ENCODE results near the gene GMDS. TPM values are rescaled to one million over a fixed set of nuclear protein-coding genes. Genes with fewer than 3 reads are reported as not detected.

GMDS gene
- total RNA-seq, 2 experiments from 2014 or later: 36.6 to 42.8 TPM

DNA sequence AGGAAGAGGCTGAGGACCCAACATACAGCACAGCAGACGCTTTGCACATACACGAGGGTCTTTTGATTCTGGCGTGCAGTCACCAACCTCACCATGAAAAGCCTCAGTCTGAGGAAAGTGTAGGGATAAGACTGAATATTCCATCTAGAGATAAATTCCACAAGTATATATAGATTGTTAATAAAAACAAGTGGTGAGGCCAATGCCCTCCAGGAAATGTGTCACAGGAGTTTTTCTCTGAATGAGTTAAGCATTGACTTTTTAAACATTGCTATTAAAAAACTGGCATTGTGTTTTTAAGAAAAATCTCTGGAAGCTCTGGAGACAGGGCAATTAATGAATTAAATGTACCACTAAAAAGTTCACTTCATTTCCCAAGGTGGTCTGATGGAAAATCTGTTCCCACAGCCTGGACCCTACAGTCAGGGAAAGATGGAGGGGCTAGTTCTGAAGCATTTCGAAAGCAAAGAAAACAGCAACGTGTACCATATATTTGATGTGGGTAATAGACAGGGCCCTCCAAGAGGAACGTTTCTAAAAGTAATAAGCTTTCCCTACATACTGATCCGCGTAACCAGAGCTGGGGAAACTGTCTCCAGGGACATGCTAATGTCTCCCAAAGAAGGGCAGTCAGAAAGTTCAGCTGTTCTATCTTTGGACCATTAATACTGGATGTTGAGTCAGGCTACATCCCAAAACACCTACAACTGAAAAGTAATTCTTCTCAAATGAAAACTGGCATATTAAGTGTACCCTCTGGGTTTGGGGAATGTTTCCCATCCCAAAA lies 334.6 kb downstream of the GMDS start:
- Mint-ChIP-seq H3K27ac (no peak overlapping the region), H3K27me3 (no peaks in the 10 kb centered on the region), H3K9me3 (no peaks in the 10 kb centered on the region), H3K36me3 (ENCODE audit: low read depth) (peaks cover 22% of the 10 kb centered on the region), H3K4me3 (no peak overlapping the region), H3K4me1 (ENCODE audit: low read depth) (no peaks in the 10 kb centered on the region)
- intact Hi-C loops (cut with micrococcal nuclease): no loop called here
- TF ChIP-seq, protein P1, sequence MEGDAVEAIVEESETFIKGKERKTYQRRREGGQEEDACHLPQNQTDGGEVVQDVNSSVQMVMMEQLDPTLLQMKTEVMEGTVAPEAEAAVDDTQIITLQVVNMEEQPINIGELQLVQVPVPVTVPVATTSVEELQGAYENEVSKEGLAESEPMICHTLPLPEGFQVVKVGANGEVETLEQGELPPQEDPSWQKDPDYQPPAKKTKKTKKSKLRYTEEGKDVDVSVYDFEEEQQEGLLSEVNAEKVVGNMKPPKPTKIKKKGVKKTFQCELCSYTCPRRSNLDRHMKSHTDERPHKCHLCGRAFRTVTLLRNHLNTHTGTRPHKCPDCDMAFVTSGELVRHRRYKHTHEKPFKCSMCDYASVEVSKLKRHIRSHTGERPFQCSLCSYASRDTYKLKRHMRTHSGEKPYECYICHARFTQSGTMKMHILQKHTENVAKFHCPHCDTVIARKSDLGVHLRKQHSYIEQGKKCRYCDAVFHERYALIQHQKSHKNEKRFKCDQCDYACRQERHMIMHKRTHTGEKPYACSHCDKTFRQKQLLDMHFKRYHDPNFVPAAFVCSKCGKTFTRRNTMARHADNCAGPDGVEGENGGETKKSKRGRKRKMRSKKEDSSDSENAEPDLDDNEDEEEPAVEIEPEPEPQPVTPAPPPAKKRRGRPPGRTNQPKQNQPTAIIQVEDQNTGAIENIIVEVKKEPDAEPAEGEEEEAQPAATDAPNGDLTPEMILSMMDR (IDR thresholded peaks at IDR 0.05): no peak
- ChIA-PET CTCF (no interaction called here), POLR2A (no interaction called here)
- DNase-seq (no peak), ATAC-seq (no peak)

DNA sequence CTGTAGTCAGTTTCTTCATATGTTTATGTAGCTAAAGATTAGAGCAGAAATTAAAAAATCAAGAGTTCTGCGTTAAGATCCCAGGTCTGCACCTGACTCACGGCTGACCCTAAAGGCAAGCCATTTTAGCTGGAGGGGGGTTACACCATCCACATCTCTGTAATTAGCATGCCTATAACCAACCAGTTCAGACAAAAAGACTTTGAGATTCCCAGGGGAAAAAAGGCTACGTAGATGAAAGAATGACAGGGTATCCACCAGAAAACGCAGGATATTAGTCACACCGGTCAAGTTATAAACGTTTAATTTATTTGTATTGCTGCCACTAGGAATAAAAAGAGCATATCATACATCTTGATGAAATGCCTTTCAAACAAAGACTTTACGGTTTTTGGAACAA lies 336.6 kb downstream of the GMDS start:
- Mint-ChIP-seq H3K36me3 (ENCODE audit: low read depth) (peaks cover 19% of the 10 kb centered on the region), H3K27me3 (no peaks in the 10 kb centered on the region), H3K9me3 (no peaks in the 10 kb centered on the region), H3K27ac (no peak overlapping the region), H3K4me1 (ENCODE audit: low read depth) (no peaks in the 10 kb centered on the region), H3K4me3 (no peak overlapping the region)
- ChIA-PET CTCF (interaction anchor here (1.3 kb wide), 1 partner anchor 46 kb away, joined by 3 read pairs; no protein-coding TSS in a partner anchor), POLR2A (no interaction called here)
- TF ChIP-seq, protein P1 (IDR thresholded peaks at IDR 0.05): no peak
- no peak for DNase-seq
- no peak for ATAC-seq
- intact Hi-C loops (cut with micrococcal nuclease): no loop called here

DNA sequence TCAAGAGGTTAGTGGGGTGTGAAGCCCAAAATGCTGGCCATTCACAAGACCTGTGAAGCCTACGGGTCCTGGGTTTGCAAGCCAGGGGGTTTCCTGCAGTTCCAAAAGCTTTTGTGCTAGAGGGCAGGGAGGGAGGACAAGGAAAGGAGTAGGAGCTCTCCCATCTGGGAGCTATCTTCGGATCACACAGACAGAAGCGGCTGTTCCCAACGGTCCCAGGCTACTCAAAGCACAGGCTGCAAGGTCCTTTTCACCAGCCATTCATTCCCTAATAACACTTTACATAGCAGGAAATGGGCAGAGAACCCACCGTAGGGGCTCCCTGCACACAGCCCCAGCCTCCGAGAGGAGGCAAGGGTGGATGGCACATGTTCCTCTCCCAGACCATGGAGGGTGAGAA lies 338.8 kb downstream of the GMDS start:
- TF ChIP-seq, protein P1 (IDR thresholded peaks at IDR 0.05): no peak
- no peak overlapping the region for H3K27ac Mint-ChIP-seq
- POLR2A ChIA-PET: interaction anchor here (0.7 kb wide), 1 partner anchor 1146 kb away, joined by 3 read pairs; no protein-coding TSS in a partner anchor
- H3K9me3 Mint-ChIP-seq: no peaks in the 10 kb centered on the region
- H3K36me3 Mint-ChIP-seq (ENCODE audit: low read depth): peaks cover 19% of the 10 kb centered on the region
- no peaks in the 10 kb centered on the region for H3K27me3 Mint-ChIP-seq
- H3K4me3 Mint-ChIP-seq: no peak overlapping the region
- DNase-seq (no peak), ATAC-seq (no peak)
- CTCF ChIA-PET: interaction anchor here (1.4 kb wide), 1 partner anchor 9 kb away, joined by 5 read pairs; no protein-coding TSS in a partner anchor
- intact Hi-C loops (cut with micrococcal nuclease): no loop called here
- no peaks in the 10 kb centered on the region for H3K4me1 Mint-ChIP-seq (ENCODE audit: low read depth)

DNA sequence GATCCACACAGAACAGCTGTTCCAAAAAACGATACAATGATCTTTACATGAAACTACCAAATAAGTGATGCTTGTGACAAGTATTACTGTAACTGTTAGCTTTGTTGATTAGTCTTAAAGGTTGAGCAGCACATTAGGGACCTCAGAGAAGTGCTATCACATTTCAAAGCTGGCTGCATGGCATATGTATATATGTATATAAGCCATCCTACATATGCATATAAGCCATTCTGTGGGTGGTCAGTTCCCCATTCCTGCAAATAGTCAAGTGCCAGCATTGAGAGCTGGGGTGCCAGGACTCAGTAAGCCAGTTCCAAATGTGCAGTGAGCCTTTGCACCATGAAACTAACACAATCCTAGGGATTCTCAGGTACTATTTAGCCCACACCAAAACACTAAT lies 339.4 kb downstream of the GMDS start:
- ChIA-PET CTCF (no interaction called here), POLR2A (no interaction called here)
- Mint-ChIP-seq H3K27me3 (no peaks in the 10 kb centered on the region), H3K27ac (no peak overlapping the region), H3K4me1 (ENCODE audit: low read depth) (no peaks in the 10 kb centered on the region), H3K36me3 (ENCODE audit: low read depth) (peaks cover 19% of the 10 kb centered on the region), H3K4me3 (no peak overlapping the region), H3K9me3 (no peaks in the 10 kb centered on the region)
- DNase-seq: no peak
- TF ChIP-seq, protein P1 (IDR thresholded peaks at IDR 0.05): no peak
- ATAC-seq: no peak
- intact Hi-C loops (cut with micrococcal nuclease): no loop called here

DNA sequence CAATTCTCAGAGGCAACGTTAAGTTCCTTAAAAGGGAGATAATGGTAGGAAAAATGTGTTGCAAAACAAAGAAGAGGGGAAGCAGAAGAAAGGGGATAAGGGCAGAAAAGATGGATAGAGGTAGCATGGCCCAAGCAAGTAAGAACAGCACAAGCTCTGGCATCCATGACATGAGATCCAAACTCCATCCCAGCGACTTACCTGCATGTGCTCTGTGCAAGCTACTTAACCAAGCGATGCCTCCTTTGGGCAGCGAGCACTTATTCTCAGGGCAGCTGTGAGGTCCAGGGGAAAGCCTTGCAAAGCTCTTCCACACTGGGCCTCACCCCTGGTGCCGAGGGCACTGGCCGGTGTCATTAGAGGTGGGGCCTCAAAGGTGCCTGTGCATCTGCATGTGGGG lies 340.5 kb downstream of the GMDS start:
- TF ChIP-seq, protein P1 (IDR thresholded peaks at IDR 0.05): no peak
- DNase-seq (no peak), ATAC-seq (no peak)
- Mint-ChIP-seq H3K4me1 (ENCODE audit: low read depth) (no peaks in the 10 kb centered on the region), H3K36me3 (ENCODE audit: low read depth) (peaks cover 19% of the 10 kb centered on the region), H3K9me3 (no peaks in the 10 kb centered on the region), H3K27me3 (no peaks in the 10 kb centered on the region), H3K4me3 (no peak overlapping the region), H3K27ac (no peak overlapping the region)
- intact Hi-C loops (cut with micrococcal nuclease): no loop called here
- CTCF ChIA-PET: no interaction called here
- POLR2A ChIA-PET: no interaction called here
